Ovary (tissue), 3 donors: ENCODE data around the gene ALLC.

Experiments
- CTCF ChIP-seq, 3 donors: fragments of 450-650 bp in 2 of 3; fragments of 200-600 bp in 1 of 3; IDR thresholded peaks; one replicate each; pipeline versions ENCODE4 v1.5.1 to v1.8.0; 2016 to 2022; ENCODE audit warnings: antibody characterized with exemption in 3 of 3, mild to moderate bottlenecking in 1 of 3
- EP300 ChIP-seq: sonication (generic); formaldehyde crosslinking; IDR thresholded peaks from one replicate; pipeline ENCODE4 v1.6.1; 2017; ENCODE audit warnings: antibody characterized with exemption
- POLR2A ChIP-seq: fragments of 450-650 bp; IDR thresholded peaks from one replicate; pipeline ENCODE4 v1.6.1; 2017; ENCODE audit warnings: antibody characterized with exemption, mild to moderate bottlenecking, moderate library complexity
- donor health status: DM: no; HTN: no; CAD: no.

- TF ChIP-seq CTCF (IDR thresholded peaks at IDR 0.05) (no peak), POLR2A (no peak), EP300 (no peak)
Observed at GRCh38 chr2:3610415-3610814, 47.6 kb upstream of the ALLC start.
